ENCODE results near the gene RHOH. TPM values are rescaled to one million over a fixed set of nuclear protein-coding genes. Genes with fewer than 3 reads are reported as not detected.

Gene RHOH
- total and polyA plus RNA-seq, 5 donors from 2014 or later = 360 to 645 (median 432) TPM

- H3K27me3 ChIP-seq (ENCODE audit: control insufficient read depth, insufficient read depth, low read length) = no peaks in the 10 kb centered on the region
- Mint-ChIP-seq H3K36me3 (no peaks in the 10 kb centered on the region), H3K4me1 (peaks cover 7 to 27% (median 17%) of the 10 kb centered on the region in 4 donors), H3K27me3 (no peaks in the 10 kb centered on the region), H3K4me3 (no peak overlapping the region), H3K9me3 (no peaks in the 10 kb centered on the region), H3K27ac (no peak overlapping the region)
- no peak overlapping the region for H3K27ac ChIP-seq (ENCODE audit: insufficient read depth, low read length, poor library complexity, severe bottlenecking)
- H3K4me3 ChIP-seq (ENCODE audit: low read depth, low read length) = no peak overlapping the region
- H3K9me3 ChIP-seq (ENCODE audit: control insufficient read depth in 2 of 2, low read length in 2 of 2) = no peaks in the 10 kb centered on the region
- DNase-seq (no peak), ATAC-seq (ENCODE audit: low read depth in 2 of 2) (no peak)
- H3K4me1 ChIP-seq (ENCODE audit: control insufficient read depth, insufficient read depth, low read length, poor library complexity, severe bottlenecking) = peaks cover 7% of the 10 kb centered on the region
- H3K36me3 ChIP-seq (ENCODE audit: control insufficient read depth, insufficient read depth, low read length) = no peaks in the 10 kb centered on the region
These were observed 17.5 kb upstream of the RHOH start for GRCh38 chr4:40179360-40179759.

GRCh38 chr4:40180356-40180755 lies 16.5 kb upstream of the RHOH start:
- Mint-ChIP-seq H3K27me3 (no peaks in the 10 kb centered on the region), H3K4me1 (peaks cover 8 to 27% (median 20%) of the 10 kb centered on the region in 4 donors), H3K4me3 (no peak overlapping the region), H3K9me3 (no peaks in the 10 kb centered on the region), H3K27ac (no peak overlapping the region), H3K36me3 (no peaks in the 10 kb centered on the region)
- H3K4me3 ChIP-seq (ENCODE audit: low read depth, low read length) = no peak overlapping the region
- H3K9me3 ChIP-seq (ENCODE audit: control insufficient read depth in 2 of 2, low read length in 2 of 2) = no peaks in the 10 kb centered on the region
- peaks cover 10% of the 10 kb centered on the region for H3K4me1 ChIP-seq (ENCODE audit: control insufficient read depth, insufficient read depth, low read length, poor library complexity, severe bottlenecking)
- H3K27ac ChIP-seq (ENCODE audit: insufficient read depth, low read length, poor library complexity, severe bottlenecking) = no peak overlapping the region
- H3K36me3 ChIP-seq (ENCODE audit: control insufficient read depth, insufficient read depth, low read length) = no peaks in the 10 kb centered on the region
- no peak for DNase-seq
- no peak for ATAC-seq (ENCODE audit: low read depth in 2 of 2)
- no peaks in the 10 kb centered on the region for H3K27me3 ChIP-seq (ENCODE audit: control insufficient read depth, insufficient read depth, low read length)

- no peak overlapping the region for H3K4me3 Mint-ChIP-seq
- no peaks in the 10 kb centered on the region for H3K27me3 Mint-ChIP-seq
- Histone ChIP-seq H3K36me3 (ENCODE audit: control insufficient read depth, insufficient read depth, low read length) (no peaks in the 10 kb centered on the region), H3K27ac (ENCODE audit: insufficient read depth, low read length, poor library complexity, severe bottlenecking) (no peak overlapping the region), H3K4me3 (ENCODE audit: low read depth, low read length) (no peak overlapping the region), H3K27me3 (ENCODE audit: control insufficient read depth, insufficient read depth, low read length) (no peaks in the 10 kb centered on the region), H3K4me1 (ENCODE audit: control insufficient read depth, insufficient read depth, low read length, poor library complexity, severe bottlenecking) (peaks cover 19% of the 10 kb centered on the region), H3K9me3 (ENCODE audit: control insufficient read depth in 2 of 2, low read length in 2 of 2) (no peaks in the 10 kb centered on the region)
- no peaks in the 10 kb centered on the region for H3K9me3 Mint-ChIP-seq
- DNase-seq = no peak
- H3K4me1 Mint-ChIP-seq = peaks cover 8 to 38% (median 30%) of the 10 kb centered on the region in 4 donors
- ATAC-seq (ENCODE audit: low read depth in 2 of 2) = no peak
- H3K36me3 Mint-ChIP-seq = no peaks in the 10 kb centered on the region
- no peak overlapping the region for H3K27ac Mint-ChIP-seq
These were observed 14.8 kb upstream of the RHOH start for GRCh38 chr4:40182001-40182400.

GRCh38 chr4:40182954-40183353 lies 13.9 kb upstream of the RHOH start:
- H3K4me1 ChIP-seq (ENCODE audit: control insufficient read depth, insufficient read depth, low read length, poor library complexity, severe bottlenecking) = peaks cover 19% of the 10 kb centered on the region
- no peaks in the 10 kb centered on the region for H3K36me3 Mint-ChIP-seq
- no peak overlapping the region for H3K27ac Mint-ChIP-seq
- no peaks in the 10 kb centered on the region for H3K27me3 ChIP-seq (ENCODE audit: control insufficient read depth, insufficient read depth, low read length)
- H3K27ac ChIP-seq (ENCODE audit: insufficient read depth, low read length, poor library complexity, severe bottlenecking) = no peak overlapping the region
- DNase-seq = no peak
- H3K36me3 ChIP-seq (ENCODE audit: control insufficient read depth, insufficient read depth, low read length) = no peaks in the 10 kb centered on the region
- H3K9me3 Mint-ChIP-seq = no peaks in the 10 kb centered on the region
- H3K4me1 Mint-ChIP-seq = peaks cover 14 to 45% (median 31%) of the 10 kb centered on the region in 4 donors
- H3K4me3 Mint-ChIP-seq = no peak overlapping the region
- no peaks in the 10 kb centered on the region for H3K9me3 ChIP-seq (ENCODE audit: control insufficient read depth in 2 of 2, low read length in 2 of 2)
- ATAC-seq (ENCODE audit: low read depth in 2 of 2) = no peak
- no peak overlapping the region for H3K4me3 ChIP-seq (ENCODE audit: low read depth, low read length)
- H3K27me3 Mint-ChIP-seq = no peaks in the 10 kb centered on the region

GRCh38 chr4:40183615-40184411 lies 13.0 kb upstream of the RHOH start:
- Mint-ChIP-seq H3K36me3 (no peaks in the 10 kb centered on the region), H3K4me1 (peaks cover 14 to 43% (median 32%) of the 10 kb centered on the region in 4 donors), H3K4me3 (peak overlapping the region in 3 of 4 donors; percentile 9 to 73 (median 47)), H3K27me3 (no peaks in the 10 kb centered on the region), H3K27ac (peak overlapping the region; percentile 32 to 76 (median 70)), H3K9me3 (no peaks in the 10 kb centered on the region)
- Histone ChIP-seq H3K4me3 (ENCODE audit: low read depth, low read length) (peak overlapping the region; percentile 48), H3K27ac (ENCODE audit: insufficient read depth, low read length, poor library complexity, severe bottlenecking) (no peak overlapping the region), H3K27me3 (ENCODE audit: control insufficient read depth, insufficient read depth, low read length) (no peaks in the 10 kb centered on the region), H3K9me3 (ENCODE audit: control insufficient read depth in 2 of 2, low read length in 2 of 2) (no peaks in the 10 kb centered on the region), H3K36me3 (ENCODE audit: control insufficient read depth, insufficient read depth, low read length) (no peaks in the 10 kb centered on the region), H3K4me1 (ENCODE audit: control insufficient read depth, insufficient read depth, low read length, poor library complexity, severe bottlenecking) (peaks cover 19% of the 10 kb centered on the region)
- DNase-seq (peak in 1 of 3 donors; percentile 62), ATAC-seq (ENCODE audit: low read depth in 2 of 2) (peak; percentile 34 to 56)

- Mint-ChIP-seq H3K4me1 (peaks cover 18 to 60% (median 42%) of the 10 kb centered on the region in 4 donors), H3K4me3 (peak overlapping the region in 2 of 4 donors; percentile 5 to 26), H3K36me3 (no peaks in the 10 kb centered on the region), H3K9me3 (no peaks in the 10 kb centered on the region), H3K27ac (peak overlapping the region in 1 of 3 donors; percentile 14), H3K27me3 (no peaks in the 10 kb centered on the region)
- Histone ChIP-seq H3K27me3 (ENCODE audit: control insufficient read depth, insufficient read depth, low read length) (no peaks in the 10 kb centered on the region), H3K36me3 (ENCODE audit: control insufficient read depth, insufficient read depth, low read length) (no peaks in the 10 kb centered on the region), H3K9me3 (ENCODE audit: control insufficient read depth in 2 of 2, low read length in 2 of 2) (no peaks in the 10 kb centered on the region), H3K4me3 (ENCODE audit: low read depth, low read length) (peak overlapping the region; percentile 1), H3K27ac (ENCODE audit: insufficient read depth, low read length, poor library complexity, severe bottlenecking) (no peak overlapping the region), H3K4me1 (ENCODE audit: control insufficient read depth, insufficient read depth, low read length, poor library complexity, severe bottlenecking) (peaks cover 25% of the 10 kb centered on the region)
- no peak for DNase-seq
- ATAC-seq (ENCODE audit: low read depth in 2 of 2) = no peak
These were observed 10.8 kb upstream of the RHOH start for GRCh38 chr4:40185830-40186664.

- Mint-ChIP-seq H3K9me3 (no peaks in the 10 kb centered on the region), H3K4me3 (peak overlapping the region in 1 of 4 donors; percentile 26), H3K4me1 (peaks cover 18 to 64% (median 47%) of the 10 kb centered on the region in 4 donors), H3K27ac (no peak overlapping the region), H3K36me3 (no peaks in the 10 kb centered on the region), H3K27me3 (peaks cover 4% of the 10 kb centered on the region)
- Histone ChIP-seq H3K4me3 (ENCODE audit: low read depth, low read length) (no peak overlapping the region), H3K27ac (ENCODE audit: insufficient read depth, low read length, poor library complexity, severe bottlenecking) (no peak overlapping the region), H3K9me3 (ENCODE audit: control insufficient read depth in 2 of 2, low read length in 2 of 2) (no peaks in the 10 kb centered on the region), H3K36me3 (ENCODE audit: control insufficient read depth, insufficient read depth, low read length) (no peaks in the 10 kb centered on the region), H3K4me1 (ENCODE audit: control insufficient read depth, insufficient read depth, low read length, poor library complexity, severe bottlenecking) (peaks cover 25% of the 10 kb centered on the region), H3K27me3 (ENCODE audit: control insufficient read depth, insufficient read depth, low read length) (no peaks in the 10 kb centered on the region)
- DNase-seq (no peak), ATAC-seq (ENCODE audit: low read depth in 2 of 2) (no peak)
These were observed 10.2 kb upstream of the RHOH start for GRCh38 chr4:40186665-40187014.

Data from CD4-positive, CD25-positive, alpha-beta regulatory T cell (primary cell).